ENCODE results near the gene SYNE2.
A peak's percentile ranks its signal among the peaks of the same experiment; 100 is the strongest.
"Not testable (repeated sequence)": the region's sequence is repeated elsewhere in the genome, so short reads cannot be mapped to it uniquely, and the experiment has no call there.

The SYNE2 gene

DNA sequence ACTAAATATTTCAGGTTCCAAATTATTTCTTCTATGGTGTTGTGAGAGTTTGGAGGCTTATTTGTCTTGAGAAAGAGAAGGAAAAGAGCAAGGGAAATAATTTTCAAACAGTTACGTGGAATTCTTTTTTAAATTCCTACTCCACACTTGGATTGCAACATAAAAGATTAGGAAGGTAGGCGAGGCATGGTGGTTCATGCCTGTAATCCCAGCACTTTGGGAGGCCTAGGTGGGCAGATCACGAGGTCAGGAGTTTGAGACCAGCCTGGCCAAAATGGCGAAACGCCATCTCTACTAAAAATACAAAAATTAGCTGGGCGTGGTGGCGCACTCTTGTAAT lies 265.6 kb downstream of the SYNE2 start:
- not testable (repeated sequence) for DNase-seq (ENCODE audit: low read depth in 3 of 3)

GRCh38 chr14:64118892-64119291 lies 266.1 kb downstream of the SYNE2 start:
- no peak for DNase-seq (ENCODE audit: low read depth in 3 of 3)

DNA sequence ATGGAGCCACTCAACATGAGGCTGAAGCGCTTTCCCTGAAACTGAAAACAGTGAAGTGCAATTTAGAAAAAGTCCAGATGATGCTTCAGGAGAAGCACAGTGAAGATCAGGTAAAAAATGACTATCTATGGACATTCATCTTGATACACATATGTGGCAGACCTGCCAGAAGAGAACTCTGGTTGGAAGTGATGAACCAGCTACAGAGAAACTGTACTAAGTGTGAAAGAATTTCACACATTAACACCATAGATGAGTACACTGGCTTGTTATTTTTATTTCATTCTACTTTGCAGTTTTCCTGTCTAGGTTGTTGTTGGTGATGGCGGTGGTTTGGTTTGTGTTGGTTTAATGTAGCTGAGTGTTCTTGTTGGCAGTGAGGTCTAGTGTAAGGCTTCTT lies 266.7 kb downstream of the SYNE2 start:
- no peak for DNase-seq (ENCODE audit: low read depth in 3 of 3)

GRCh38 chr14:64119980-64120379 lies 267.2 kb downstream of the SYNE2 start:
- DNase-seq (ENCODE audit: low read depth in 3 of 3) = no peak

- DNase-seq (ENCODE audit: low read depth in 3 of 3) = no peak
These were observed 270.5 kb downstream of the SYNE2 start for GRCh38 chr14:64123241-64123822.

DNA sequence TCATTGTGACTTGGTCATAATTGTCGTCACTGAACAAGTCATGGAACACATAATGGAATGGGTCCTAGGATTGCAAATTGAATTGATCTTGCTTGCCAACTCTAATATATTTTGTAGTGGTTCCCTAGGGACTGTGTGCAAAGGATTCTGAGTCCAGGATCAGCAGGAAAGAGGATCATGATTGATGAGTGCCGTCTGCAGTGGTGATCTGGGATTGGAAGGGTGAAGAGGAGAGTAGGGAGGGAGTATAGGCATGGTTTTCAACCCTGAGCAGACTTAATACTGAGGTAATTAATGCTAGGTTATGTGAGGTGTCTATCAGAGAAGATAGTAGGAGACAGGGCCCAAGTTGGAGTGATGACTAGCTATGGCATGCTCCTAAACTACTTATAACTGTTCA lies 272.5 kb downstream of the SYNE2 start:
- DNase-seq (ENCODE audit: low read depth in 3 of 3) = no peak

DNA sequence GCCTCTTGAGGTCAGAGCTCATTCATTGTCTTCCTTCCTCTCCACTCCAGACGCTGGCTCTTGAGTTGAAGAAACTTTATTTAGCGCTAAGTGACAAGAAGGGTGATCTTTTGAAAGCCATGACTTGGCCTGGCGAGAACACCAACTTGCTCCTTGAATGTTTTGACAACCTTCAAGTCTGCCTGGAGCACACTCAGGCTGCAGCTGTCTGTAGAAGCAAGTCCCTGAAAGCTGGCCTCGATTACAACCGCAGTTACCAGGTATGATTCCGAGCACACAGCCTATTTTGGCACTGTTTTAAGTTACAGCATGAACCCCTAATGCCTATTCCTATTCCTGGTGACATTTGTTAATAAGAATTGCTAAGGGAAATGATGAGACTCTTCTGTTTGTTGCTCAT lies 273.7 kb downstream of the SYNE2 start:
- no peak for DNase-seq (ENCODE audit: low read depth in 3 of 3)

- no peak for DNase-seq (ENCODE audit: low read depth in 3 of 3)
These were observed 285.0 kb downstream of the SYNE2 start for GRCh38 chr14:64137657-64138290.

GRCh38 chr14:64147126-64147790 lies 294.5 kb downstream of the SYNE2 start:
- DNase-seq (ENCODE audit: low read depth in 3 of 3) = no peak

- DNase-seq (ENCODE audit: low read depth in 3 of 3) = no peak
These were observed 297.1 kb downstream of the SYNE2 start for GRCh38 chr14:64149921-64150320.

GRCh38 chr14:64158608-64159007 lies 305.8 kb downstream of the SYNE2 start:
- no peak for DNase-seq (ENCODE audit: low read depth in 3 of 3)

DNA sequence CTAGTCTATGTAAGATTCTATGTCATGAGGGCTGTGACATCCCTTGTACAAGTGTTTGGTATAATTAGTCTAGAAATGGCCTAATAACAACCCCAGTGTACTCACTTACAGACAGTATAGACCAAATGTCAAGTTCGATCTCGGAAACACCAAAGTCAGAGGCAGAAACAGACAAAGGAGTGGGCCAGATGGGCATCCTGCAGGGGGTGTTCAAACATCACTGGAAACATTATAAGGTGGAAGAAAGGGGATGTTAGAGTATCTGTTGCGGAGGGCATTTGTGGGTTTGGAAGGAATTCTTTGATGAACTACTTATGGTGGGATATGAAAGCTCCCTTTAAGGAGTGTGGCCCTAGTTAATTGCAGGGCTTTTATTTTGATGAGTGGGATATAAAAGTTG lies 306.8 kb downstream of the SYNE2 start:
- DNase-seq (ENCODE audit: low read depth in 3 of 3) = no peak

GRCh38 chr14:64170181-64170580 lies 317.4 kb downstream of the SYNE2 start:
- no peak for DNase-seq (ENCODE audit: low read depth in 3 of 3)

GRCh38 chr14:64174922-64175782 lies 322.3 kb downstream of the SYNE2 start:
- DNase-seq (ENCODE audit: low read depth in 3 of 3) = peak in 1 of 3 donors; percentile 4

DNA sequence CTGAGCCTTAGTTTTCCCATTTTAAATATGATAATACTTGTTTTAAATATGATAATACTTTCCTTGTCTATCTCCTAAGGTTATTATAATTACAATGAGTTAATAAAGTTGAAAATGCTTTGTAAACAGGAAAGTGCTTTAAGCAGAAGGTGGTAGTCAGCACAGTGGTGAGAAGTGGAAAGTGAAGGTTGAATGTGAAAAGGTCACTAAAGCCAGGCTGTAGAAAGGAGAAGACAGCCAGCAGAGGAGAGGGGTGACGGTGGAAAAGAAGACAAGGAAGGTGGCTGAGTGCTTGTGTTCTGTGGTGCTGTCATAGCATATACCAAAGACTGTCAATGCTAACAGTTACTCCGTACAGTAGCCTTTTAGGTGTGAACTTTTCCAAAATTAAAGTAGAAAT lies 323.5 kb downstream of the SYNE2 start:
- DNase-seq (ENCODE audit: low read depth in 3 of 3) = no peak

DNA sequence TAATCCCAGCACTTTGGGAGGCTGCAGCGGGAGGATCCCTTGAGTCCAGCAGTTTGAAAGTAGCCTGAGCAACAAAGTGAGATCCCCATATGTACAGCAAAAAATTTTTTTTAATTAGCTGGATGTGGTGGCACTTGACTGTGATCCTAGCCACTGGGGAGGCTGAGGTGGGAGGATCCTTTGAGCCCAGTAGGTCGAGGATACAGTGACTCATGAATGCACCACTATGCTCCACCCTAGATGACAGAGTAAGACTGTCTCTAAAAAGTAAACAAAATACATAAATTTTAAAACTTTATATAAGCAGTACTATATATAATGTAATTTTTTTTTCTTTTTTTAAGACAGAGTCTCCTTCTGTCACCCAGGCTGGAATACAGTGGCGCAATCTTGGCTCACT lies 326.0 kb downstream of the SYNE2 start:
- no peak for DNase-seq (ENCODE audit: low read depth in 3 of 3)

- DNase-seq (ENCODE audit: low read depth in 3 of 3) = not testable (repeated sequence)
These were observed 330.1 kb downstream of the SYNE2 start for GRCh38 chr14:64182908-64183307.

GRCh38 chr14:64184103-64184729 lies 331.4 kb downstream of the SYNE2 start:
- DNase-seq (ENCODE audit: low read depth in 3 of 3) = no peak

- no peak for DNase-seq (ENCODE audit: low read depth in 3 of 3)
These were observed 332.4 kb downstream of the SYNE2 start for GRCh38 chr14:64185184-64185583.

GRCh38 chr14:64186231-64187129 lies 333.7 kb downstream of the SYNE2 start:
- DNase-seq (ENCODE audit: low read depth in 3 of 3) = no peak

DNA sequence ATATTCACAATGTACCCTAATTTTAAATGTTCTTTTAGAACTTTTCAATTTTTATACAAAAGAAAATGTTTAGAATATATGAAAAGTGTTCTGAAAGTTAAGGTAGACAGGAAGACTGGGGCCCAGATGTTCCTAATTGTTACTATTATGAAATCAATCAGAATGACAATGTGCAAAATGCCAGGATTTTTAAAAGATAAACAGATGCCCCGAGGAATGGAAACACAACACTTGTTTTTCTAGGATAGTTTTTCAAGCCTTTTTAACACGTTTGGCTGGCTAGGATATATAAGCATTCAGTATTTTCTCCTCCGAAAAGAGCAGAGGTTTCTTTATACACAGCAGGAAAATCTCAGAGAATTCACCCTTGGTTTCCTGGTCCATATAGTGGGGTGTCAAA lies 334.5 kb downstream of the SYNE2 start:
- DNase-seq (ENCODE audit: low read depth in 3 of 3) = no peak
